HAP-1 (cell line): ENCODE data around the gene NRN1L.
A peak's percentile ranks its signal among the peaks of the same experiment; 100 is the strongest.

ENCODE experiments used
- DNase-seq, 2 experiments: peaks; one replicate each; pipeline ENCODE4 v3.0.0-alpha.2; 2016 to 2020; ENCODE audit warnings: low spot score in 2 of 2
- H3K27me3 ChIP-seq: fragments of 250-450 bp; sonication (Bioruptor Pico); 2 replicates; pipeline ENCODE4 v1.5.1; 2020; ENCODE audit warnings: low read depth, mild to moderate bottlenecking, moderate library complexity
- H3K36me3 ChIP-seq: fragments of 250-450 bp; sonication (Bioruptor Pico); replicated peaks from 2 replicates; pipeline ENCODE4 v1.5.1; 2020; ENCODE audit warnings: mild to moderate bottlenecking
- H3K4me1 ChIP-seq: fragments of 250-450 bp; sonication (Bioruptor Pico); 2 replicates; pipeline ENCODE4 v1.5.1; 2020; ENCODE audit warnings: mild to moderate bottlenecking
- H3K4me3 ChIP-seq: fragments of 250-450 bp; sonication (Bioruptor Pico); 2 replicates; pipeline ENCODE4 v1.5.1; 2020; ENCODE audit warnings: mild to moderate bottlenecking, moderate library complexity
- H3K9me3 ChIP-seq: fragments of 250-450 bp; sonication (Bioruptor Pico); 2 replicates; pipeline ENCODE4 v1.5.1; 2020; ENCODE audit warnings: mild to moderate bottlenecking, moderate library complexity
- in situ Hi-C: fragments of 300-500 bp; cut with MboI; formaldehyde crosslinking; loops from 3 replicates; pipeline ENCODE4 v1.14.3; 2020; ENCODE audit warnings: low sequenced_read_pairs, inconsistent platforms, mixed read lengths

Gene NRN1L

DNA sequence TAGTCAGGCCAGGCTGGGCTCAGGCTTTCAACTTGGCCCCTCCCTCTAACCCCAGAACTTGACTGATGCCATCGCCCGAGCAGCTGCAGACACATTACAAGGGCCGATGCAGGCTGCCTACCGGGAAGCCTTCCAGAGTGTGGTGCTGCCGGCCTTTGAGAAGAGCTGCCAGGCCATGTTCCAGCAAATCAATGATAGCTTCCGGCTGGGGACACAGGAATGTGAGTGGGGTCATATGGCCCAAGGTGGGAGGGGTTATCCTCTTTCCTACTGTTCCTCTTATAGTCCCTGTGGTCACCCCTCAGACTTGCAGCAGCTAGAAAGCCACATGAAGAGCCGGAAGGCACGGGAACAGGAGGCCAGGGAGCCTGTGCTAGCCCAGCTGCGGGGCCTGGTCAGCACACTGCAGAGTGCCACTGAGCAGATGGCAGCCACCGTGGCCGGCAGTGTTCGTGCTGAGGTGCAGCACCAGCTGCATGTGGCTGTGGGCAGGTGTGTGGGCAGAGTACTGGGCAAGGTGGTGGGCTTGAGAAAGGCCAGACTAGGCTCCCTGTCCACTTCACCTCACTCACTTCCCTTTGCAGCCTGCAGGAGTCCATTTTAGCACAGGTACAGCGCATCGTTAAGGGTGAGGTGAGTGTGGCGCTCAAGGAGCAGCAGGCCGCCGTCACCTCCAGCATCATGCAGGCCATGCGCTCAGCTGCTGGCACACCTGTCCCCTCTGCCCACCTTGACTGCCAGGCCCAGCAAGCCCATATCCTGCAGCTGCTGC lies 2.1 kb upstream of the NRN1L start:
- Histone ChIP-seq H3K27me3 (no peaks in the 10 kb centered on the region), H3K4me3 (no peak overlapping the region), H3K4me1 (no peaks in the 10 kb centered on the region), H3K36me3 (peaks cover 71% of the 10 kb centered on the region), H3K9me3 (no peaks in the 10 kb centered on the region)
- DNase-seq = no peak
- in situ Hi-C loops = no loop called here

DNA sequence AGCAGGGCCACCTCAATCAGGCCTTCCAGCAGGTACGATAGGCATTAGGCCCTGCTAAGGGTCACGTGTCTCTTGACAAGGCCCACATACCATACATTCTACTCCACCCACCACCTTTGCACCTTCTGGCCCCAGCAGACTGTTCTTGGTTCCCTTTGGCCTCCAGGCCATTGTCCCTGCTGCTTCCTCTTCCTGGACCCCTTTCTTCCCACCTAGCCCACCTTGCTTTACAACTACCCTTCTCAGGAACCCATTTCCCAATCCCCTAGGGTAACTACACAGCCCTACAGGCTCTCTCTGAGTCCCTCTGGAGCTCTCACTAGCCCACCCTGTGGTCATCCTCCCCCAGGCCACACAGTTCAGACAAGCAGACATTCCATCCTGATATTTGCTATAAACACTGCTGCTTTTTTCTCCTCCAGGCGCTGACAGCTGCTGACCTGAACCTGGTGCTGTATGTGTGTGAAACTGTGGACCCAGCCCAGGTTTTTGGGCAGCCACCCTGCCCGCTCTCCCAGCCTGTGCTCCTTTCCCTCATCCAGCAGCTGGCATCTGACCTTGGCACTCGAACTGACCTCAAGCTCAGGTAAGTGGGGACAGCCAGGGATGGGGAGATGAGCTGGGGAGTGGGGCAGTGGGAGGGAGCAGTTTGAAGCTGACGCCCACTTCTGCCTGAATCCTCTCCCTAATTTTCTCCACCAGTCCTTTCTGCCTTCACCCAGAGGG lies 1.4 kb upstream of the NRN1L start:
- in situ Hi-C loops = no loop called here
- H3K27me3 ChIP-seq = no peaks in the 10 kb centered on the region
- H3K9me3 ChIP-seq = no peaks in the 10 kb centered on the region
- DNase-seq = no peak
- no peak overlapping the region for H3K4me3 ChIP-seq
- H3K4me1 ChIP-seq = no peaks in the 10 kb centered on the region
- peaks cover 64% of the 10 kb centered on the region for H3K36me3 ChIP-seq

DNA sequence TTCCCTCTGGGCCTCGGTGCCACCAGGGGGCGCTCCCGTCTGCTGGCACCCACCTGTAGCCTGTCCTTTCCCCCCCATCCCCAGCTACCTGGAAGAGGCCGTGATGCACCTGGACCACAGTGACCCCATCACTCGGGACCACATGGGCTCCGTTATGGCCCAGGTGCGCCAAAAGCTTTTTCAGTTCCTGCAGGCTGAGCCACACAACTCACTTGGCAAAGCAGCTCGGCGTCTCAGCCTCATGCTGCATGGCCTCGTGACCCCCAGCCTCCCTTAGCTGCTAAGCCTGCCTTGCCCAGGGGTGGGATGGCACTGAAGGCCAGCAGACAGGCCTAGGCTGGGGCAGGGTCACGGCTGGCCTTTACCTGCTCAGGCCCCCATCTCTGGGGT lies 818 bp upstream of the NRN1L start:
- H3K36me3 ChIP-seq = peaks cover 58% of the 10 kb centered on the region
- DNase-seq = peak; percentile 33 to 71
- in situ Hi-C loops = no loop called here
- H3K4me1 ChIP-seq = no peaks in the 10 kb centered on the region
- H3K9me3 ChIP-seq = no peaks in the 10 kb centered on the region
- no peaks in the 10 kb centered on the region for H3K27me3 ChIP-seq
- no peak overlapping the region for H3K4me3 ChIP-seq

DNA sequence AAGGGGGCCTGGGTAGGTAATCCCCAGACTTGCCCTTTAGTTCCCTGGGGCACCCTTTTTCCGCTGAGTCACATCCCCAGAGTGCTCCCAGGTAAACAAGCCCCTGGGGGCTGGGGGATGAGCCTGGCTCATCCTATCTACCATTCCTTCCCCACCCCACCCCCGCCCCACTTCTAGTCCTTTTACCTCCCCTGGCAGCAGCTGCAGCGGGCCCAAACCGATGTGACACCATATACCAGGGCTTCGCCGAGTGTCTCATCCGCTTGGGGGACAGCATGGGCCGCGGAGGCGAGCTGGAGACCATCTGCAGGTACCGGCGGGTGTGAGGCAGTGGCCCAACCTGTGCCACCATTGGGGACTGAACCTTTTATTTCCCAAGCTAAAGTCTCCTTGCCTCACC lies 860 bp downstream of the NRN1L start:
- H3K4me1 ChIP-seq = no peaks in the 10 kb centered on the region
- peaks cover 41% of the 10 kb centered on the region for H3K36me3 ChIP-seq
- no peaks in the 10 kb centered on the region for H3K27me3 ChIP-seq
- in situ Hi-C loops = no loop called here
- DNase-seq = no peak
- H3K9me3 ChIP-seq = no peaks in the 10 kb centered on the region
- no peak overlapping the region for H3K4me3 ChIP-seq

DNA sequence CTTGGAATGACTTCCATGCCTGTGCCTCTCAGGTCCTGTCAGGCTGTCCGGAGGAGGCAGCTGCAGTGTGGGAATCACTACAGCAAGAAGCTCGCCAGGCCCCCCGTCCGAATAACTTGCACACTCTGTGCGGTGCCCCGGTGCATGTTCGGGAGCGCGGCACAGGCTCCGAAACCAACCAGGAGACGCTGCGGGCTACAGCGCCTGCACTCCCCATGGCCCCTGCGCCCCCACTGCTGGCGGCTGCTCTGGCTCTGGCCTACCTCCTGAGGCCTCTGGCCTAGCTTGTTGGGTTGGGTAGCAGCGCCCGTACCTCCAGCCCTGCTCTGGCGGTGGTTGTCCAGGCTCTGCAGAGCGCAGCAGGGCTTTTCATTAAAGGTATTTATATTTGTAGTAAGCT lies 1.3 kb downstream of the NRN1L start:
- no peak for DNase-seq
- H3K36me3 ChIP-seq = peaks cover 37% of the 10 kb centered on the region
- in situ Hi-C loops = no loop called here
- no peaks in the 10 kb centered on the region for H3K27me3 ChIP-seq
- no peaks in the 10 kb centered on the region for H3K4me1 ChIP-seq
- no peaks in the 10 kb centered on the region for H3K9me3 ChIP-seq
- H3K4me3 ChIP-seq = no peak overlapping the region

DNA sequence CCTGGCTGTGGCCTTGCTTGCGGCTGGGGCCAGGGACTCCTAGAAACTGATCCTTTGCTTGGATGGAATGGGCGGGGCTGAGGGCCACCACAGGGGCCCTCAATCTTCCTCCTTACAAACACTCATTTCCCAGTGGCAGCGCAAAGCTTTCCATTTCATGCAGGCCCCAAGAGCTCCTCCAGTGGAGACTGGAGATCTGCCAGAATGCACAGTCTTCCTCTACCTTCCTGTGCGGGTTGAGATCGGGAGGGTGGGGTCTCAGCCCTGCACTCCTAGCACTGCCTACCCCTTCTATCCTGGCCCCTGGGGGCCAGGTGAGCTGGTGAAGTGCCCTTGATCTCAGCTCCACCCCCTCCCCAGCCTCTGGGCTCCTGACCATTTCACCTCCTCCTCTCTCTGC lies 1.7 kb downstream of the NRN1L start:
- no peaks in the 10 kb centered on the region for H3K9me3 ChIP-seq
- DNase-seq = no peak
- in situ Hi-C loops = no loop called here
- H3K4me3 ChIP-seq = no peak overlapping the region
- H3K36me3 ChIP-seq = peaks cover 33% of the 10 kb centered on the region
- no peaks in the 10 kb centered on the region for H3K27me3 ChIP-seq
- H3K4me1 ChIP-seq = no peaks in the 10 kb centered on the region

DNA sequence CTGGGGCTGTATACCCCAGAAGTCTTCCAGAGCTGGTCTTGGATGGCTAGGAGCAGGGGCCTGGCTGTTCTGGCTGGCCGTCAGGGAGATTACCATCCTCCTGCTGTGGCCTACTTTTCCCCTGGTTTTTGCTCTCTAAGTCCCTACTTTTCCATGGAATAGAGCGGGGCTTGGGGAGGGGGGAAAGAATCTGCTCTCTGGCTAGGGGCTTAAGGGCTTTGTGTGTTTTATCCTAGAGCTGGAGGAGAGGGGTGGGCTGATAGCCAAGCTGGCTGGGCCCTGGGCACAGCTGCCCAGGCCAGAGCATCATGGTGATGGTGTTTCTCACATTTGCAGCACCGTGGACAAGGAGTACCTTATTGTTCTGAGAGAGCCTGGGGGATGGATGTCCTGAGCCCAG lies 3.6 kb downstream of the NRN1L start:
- H3K9me3 ChIP-seq = no peaks in the 10 kb centered on the region
- in situ Hi-C loops = no loop called here
- H3K27me3 ChIP-seq = no peaks in the 10 kb centered on the region
- peaks cover 17% of the 10 kb centered on the region for H3K36me3 ChIP-seq
- no peak for DNase-seq
- H3K4me3 ChIP-seq = no peak overlapping the region
- peaks cover 4% of the 10 kb centered on the region for H3K4me1 ChIP-seq

DNA sequence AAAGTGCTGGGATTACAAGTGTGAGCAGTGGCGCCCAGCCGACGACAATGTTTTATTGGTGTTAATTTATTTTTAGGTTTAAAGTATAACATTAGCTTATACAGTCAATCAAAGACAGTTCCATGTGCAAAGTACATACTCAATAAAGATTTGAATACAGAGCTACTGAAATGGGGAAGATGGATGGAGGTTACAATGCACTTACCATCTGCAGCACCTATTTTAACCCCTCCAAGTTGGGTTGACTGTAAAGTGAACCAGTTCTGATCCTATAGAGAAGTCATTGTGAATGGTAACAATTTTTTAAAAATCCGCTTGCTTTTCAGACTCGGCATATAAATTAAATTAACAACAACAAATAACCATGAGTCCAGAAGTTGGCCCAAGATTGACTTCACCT lies 7.7 kb downstream of the NRN1L start:
- H3K36me3 ChIP-seq = peaks cover 4% of the 10 kb centered on the region
- in situ Hi-C loops = no loop called here
- H3K4me1 ChIP-seq = peaks cover 9% of the 10 kb centered on the region
- no peaks in the 10 kb centered on the region for H3K27me3 ChIP-seq
- DNase-seq = no peak
- peak overlapping the region; percentile 94 for H3K4me3 ChIP-seq
- no peaks in the 10 kb centered on the region for H3K9me3 ChIP-seq

DNA sequence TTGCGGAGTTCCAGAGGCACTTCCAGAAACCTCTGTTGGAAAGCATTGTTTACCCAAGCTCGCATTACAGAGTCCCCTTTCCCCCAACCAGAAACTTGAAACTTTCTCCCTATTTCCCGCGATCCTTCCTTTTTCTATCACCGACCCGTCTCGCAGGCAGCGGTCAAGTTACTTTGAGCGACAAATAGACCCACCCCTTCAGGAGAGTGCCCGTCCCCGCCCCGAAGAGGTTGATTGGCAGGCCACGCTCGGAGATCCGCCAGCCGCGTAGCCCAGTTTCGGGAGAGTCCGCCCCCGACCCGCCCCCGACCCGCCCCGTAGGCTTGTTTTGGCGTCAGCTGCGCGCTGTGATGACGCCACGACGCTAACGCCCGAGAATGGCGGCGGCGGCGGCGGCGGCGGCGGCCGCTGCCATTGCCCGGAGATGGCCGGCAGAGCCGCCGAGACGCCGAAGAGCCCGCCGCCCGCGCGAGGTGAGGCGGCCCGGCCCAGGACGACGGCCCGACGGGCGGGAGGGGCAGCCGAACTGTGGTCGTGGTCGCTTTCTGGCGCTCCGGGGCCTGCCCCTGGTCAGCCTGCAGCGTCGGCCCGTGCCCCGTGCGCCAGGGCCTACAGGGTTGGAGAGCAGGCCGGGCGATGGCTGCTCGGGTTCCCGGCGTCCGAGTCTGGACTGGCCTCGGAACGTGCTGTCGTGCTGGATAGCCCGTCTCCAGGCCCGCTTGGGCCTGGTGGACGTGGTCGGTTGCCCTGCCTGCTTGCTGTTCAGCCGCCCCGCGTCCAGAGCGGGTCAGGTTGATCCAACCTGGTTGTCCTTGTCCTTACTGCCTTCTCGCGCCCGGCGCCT lies 8.4 kb downstream of the NRN1L start, which contains the start of gene PSKH1:
Gene PSKH1, plus strand, starts transcription at position 356 of the 844 bp plus-strand sequence. CDS start 15,496 bp downstream, outside the sequence.
- peaks cover 9% of the 10 kb centered on the region for H3K4me1 ChIP-seq
- no peaks in the 10 kb centered on the region for H3K9me3 ChIP-seq
- no peaks in the 10 kb centered on the region for H3K27me3 ChIP-seq
- H3K36me3 ChIP-seq = peaks cover 4% of the 10 kb centered on the region
- peak; percentile 94 to 98 for DNase-seq
- H3K4me3 ChIP-seq = peak within 1 kb of the TSS; percentile 94
- in situ Hi-C loops = no loop called here

DNA sequence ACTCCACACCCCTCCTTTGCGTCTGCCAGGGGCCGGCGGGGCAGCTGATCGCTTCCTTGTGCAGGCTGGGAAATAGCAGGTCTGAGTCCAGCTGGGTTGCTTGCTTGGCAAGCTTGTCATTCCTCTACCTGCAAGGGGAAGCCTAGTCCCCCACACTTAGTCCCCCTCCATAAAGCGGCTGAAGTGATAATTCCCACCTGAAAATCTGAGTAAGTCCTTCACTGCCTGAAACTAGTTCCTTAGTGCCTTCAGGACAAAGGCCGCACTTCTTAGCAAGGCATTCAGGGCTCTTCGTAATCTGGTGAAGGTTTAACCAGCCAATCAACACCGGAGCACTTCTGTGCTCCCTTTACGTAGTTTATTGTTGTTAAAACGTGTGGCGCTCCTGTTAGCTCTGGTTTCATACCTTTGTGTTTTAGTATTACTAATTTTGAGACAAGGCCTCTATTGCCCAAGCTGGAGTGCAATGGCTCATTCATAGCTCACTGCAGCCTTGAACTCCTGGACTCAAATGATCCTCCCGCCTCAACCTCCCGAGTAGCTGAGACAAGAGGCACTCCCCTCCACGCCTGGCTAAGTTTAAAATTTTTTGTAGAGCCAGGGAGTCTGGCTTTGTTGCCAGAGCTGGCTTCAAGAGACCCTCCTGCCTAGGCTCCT lies 9.2 kb downstream of the NRN1L start:
- H3K36me3 ChIP-seq = peaks cover 4% of the 10 kb centered on the region
- H3K9me3 ChIP-seq = no peaks in the 10 kb centered on the region
- DNase-seq = peak; percentile 10 to 42
- no peaks in the 10 kb centered on the region for H3K27me3 ChIP-seq
- in situ Hi-C loops = no loop called here
- peaks cover 9% of the 10 kb centered on the region for H3K4me1 ChIP-seq
- peak overlapping the region; percentile 94 for H3K4me3 ChIP-seq

DNA sequence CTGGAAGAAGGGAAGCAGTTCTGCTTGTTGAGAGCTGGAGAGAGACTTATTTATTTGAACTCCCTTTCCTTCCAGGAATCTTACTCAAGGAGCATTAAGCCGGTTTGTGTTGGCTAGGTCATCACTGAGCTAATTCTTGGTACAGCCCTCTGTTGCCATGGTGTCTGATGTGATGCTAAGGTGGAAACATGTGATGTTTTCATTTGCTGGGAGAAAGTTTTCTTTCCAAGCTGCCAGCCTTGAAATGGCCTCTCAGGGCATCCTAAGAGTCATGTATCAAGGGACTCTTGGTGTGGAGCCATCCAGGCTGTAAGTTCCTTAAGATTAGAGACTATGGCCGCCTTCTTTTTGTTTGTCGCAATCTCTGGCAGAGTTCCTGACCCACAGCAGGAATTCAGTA lies 12.5 kb downstream of the NRN1L start:
- in situ Hi-C loops = no loop called here
- Histone ChIP-seq H3K27me3 (no peaks in the 10 kb centered on the region), H3K4me3 (no peak overlapping the region), H3K9me3 (no peaks in the 10 kb centered on the region), H3K4me1 (peaks cover 9% of the 10 kb centered on the region), H3K36me3 (peaks cover 4% of the 10 kb centered on the region)
- DNase-seq = no peak

DNA sequence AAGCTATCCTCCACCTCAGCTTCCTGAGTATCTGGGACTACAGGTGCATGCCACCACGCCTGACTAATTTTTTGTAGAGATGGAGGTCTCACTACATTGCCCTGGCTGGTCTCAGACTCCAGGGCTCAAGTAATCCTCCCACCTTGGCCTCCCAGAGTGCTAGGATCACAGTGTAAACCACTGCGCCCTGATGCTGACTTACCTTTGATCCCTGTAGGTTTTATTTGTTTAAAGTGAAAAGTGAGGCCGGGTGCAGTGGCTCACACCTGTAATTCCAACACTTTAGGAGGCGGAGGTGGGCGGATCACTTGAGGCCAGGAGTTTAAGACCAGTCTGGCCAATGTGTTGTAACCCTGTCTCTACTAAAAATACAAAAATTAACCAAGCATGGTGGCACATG lies 17.0 kb downstream of the NRN1L start:
- in situ Hi-C loops = no loop called here
- Histone ChIP-seq H3K36me3 (no peaks in the 10 kb centered on the region; the same call in 1 of the 2 replicates), H3K4me3 (no peak overlapping the region), H3K9me3 (no peaks in the 10 kb centered on the region), H3K4me1 (no peaks in the 10 kb centered on the region), H3K27me3 (no peaks in the 10 kb centered on the region)
- no peak for DNase-seq

DNA sequence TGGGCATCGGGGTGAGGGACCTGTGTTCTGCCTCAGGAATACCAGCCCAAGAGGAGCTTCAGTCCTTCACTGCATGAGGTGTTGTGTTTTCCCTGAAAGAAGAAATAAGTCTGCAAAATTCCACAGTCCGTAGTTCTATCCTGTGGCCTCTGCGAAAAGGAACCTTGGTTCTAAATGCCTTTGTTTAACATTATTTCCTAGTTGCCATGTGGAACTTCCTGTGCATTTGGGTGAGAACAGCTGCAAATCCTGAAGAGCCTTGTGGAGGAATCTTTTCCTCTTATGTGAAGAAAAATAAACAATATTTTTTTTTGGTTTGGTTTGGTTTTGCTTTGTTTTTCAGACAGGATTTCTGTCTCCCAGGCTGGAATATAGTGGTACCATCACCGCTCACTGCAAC lies 18.1 kb downstream of the NRN1L start:
- DNase-seq = no peak
- in situ Hi-C loops = no loop called here
- Histone ChIP-seq H3K9me3 (no peaks in the 10 kb centered on the region), H3K4me1 (no peaks in the 10 kb centered on the region), H3K4me3 (no peak overlapping the region), H3K36me3 (no peaks in the 10 kb centered on the region; the same call in 1 of the 2 replicates), H3K27me3 (no peaks in the 10 kb centered on the region)
